GM12878 (cell line): ENCODE results near the gene ATXN2.

Experiments used
- DPF2 ChIP-seq: fragments of 450-650 bp; IDR thresholded peaks from 2 replicates; pipeline ENCODE4 v1.6.1; 2017; ENCODE audit warnings: mild to moderate bottlenecking
- MTA3 ChIP-seq: IDR thresholded peaks from 2 replicates; pipeline ENCODE4 v1.6.1; 2012; ENCODE audit warnings: low read length, inconsistent platforms, borderline replicate concordance
- MXI1 ChIP-seq: fragments of 150-350 bp; IDR thresholded peaks from 2 replicates; pipeline ENCODE4 v1.6.1; 2011; ENCODE audit warnings: low read depth, mild to moderate bottlenecking, inconsistent platforms, low read length, improper control_type of control experiment
- MYC ChIP-seq: IDR thresholded peaks from 2 replicates; pipeline ENCODE4 v1.6.1; 2011; ENCODE audit warnings: mild to moderate bottlenecking, low read length, moderate library complexity, inconsistent platforms; ENCODE audit not compliant: insufficient read depth, insufficient replicate concordance, insufficient read length, severe bottlenecking
- NBN ChIP-seq: fragments of 450-650 bp; IDR thresholded peaks from 2 replicates; pipeline ENCODE4 v1.6.1; 2016
- POLR2AphosphoS5 ChIP-seq: IDR thresholded peaks from 2 replicates; pipeline ENCODE4 v1.6.1; 2011; ENCODE audit warnings: mild to moderate bottlenecking, low read length, inconsistent platforms
- TARDBP ChIP-seq: IDR thresholded peaks from 2 replicates; pipeline ENCODE4 v1.6.1; 2016; ENCODE audit warnings: borderline replicate concordance
- USF2 ChIP-seq: IDR thresholded peaks from 2 replicates; pipeline ENCODE4 v1.6.1; 2011; ENCODE audit warnings: low read depth, low read length, improper control_type of control experiment, borderline replicate concordance
- ZNF384 ChIP-seq: IDR thresholded peaks from 2 replicates; pipeline ENCODE4 v1.6.1; 2012; ENCODE audit warnings: low read depth, mild to moderate bottlenecking, low read length, improper control_type of control experiment, borderline replicate concordance
- ZNF592 ChIP-seq: fragments of 450-650 bp; IDR thresholded peaks from 2 replicates; pipeline ENCODE4 v1.6.1; 2017; ENCODE audit warnings: mild to moderate bottlenecking, moderate library complexity
- TF ChIP-seq, protein P1 (sequence below), 3 experiments: IDR thresholded peaks in 2 of 3; conservative IDR thresholded peaks in 1 of 3; 2 replicates each; pipeline ENCODE4 v1.5.1; 2011; ENCODE audit warnings: low read depth in 3 of 3, low read length in 3 of 3, mild to moderate bottlenecking in 3 of 3, control low read depth in 2 of 3, moderate library complexity in 2 of 3, inconsistent platforms in 1 of 3, mixed read lengths in 1 of 3; ENCODE audit not compliant: control insufficient read depth in 2 of 3, insufficient read depth in 1 of 3; ENCODE audit errors: extremely low read depth in 1 of 3

DNA sequence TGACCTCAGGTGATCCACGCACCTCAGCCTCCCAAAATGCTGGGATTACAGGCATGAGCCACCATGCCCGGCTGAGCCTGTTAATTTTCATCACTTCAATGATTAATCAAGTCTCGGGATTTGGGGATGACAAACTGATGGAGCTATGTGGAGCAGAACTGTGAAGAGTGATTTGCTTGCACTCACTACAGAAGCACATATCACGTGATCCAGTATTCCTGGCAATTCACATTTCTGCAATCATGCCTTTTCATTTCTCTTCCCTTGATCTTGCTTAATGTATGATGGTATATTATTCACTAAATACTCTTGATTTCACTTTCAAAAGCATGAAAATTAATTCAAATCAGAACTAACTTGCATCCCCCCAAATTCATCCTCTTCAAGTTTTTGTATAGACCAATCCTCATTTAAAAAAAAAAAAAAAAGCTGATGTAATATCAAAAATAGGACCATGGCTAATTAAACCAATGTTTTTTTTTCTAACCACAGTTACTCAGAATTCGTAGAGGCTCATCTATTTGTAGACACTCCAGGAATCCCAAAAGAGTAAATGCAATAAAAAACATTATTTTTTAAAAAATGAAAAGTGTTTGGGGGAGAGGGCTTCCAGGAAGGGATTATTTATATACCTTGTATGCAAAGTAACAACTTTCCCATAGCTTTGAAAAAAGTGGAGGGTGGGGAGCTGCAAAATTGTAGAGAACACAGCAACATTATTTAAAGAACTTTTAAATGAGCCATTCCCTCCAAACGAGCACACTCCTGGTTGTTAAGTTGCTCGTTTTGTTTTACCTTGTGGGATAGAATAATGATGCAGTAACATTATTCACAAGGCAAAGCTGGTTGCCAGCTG is 7.0 kb upstream of the ATXN2 start:
- TF ChIP-seq MTA3 (no peak), USF2 (no peak), POLR2AphosphoS5 (no peak), ZNF384 (no peak), DPF2 (no peak), MXI1 (no peak), NBN (no peak), TARDBP (no peak), ZNF592 (no peak), MYC (no peak)
- TF ChIP-seq, protein P1, sequence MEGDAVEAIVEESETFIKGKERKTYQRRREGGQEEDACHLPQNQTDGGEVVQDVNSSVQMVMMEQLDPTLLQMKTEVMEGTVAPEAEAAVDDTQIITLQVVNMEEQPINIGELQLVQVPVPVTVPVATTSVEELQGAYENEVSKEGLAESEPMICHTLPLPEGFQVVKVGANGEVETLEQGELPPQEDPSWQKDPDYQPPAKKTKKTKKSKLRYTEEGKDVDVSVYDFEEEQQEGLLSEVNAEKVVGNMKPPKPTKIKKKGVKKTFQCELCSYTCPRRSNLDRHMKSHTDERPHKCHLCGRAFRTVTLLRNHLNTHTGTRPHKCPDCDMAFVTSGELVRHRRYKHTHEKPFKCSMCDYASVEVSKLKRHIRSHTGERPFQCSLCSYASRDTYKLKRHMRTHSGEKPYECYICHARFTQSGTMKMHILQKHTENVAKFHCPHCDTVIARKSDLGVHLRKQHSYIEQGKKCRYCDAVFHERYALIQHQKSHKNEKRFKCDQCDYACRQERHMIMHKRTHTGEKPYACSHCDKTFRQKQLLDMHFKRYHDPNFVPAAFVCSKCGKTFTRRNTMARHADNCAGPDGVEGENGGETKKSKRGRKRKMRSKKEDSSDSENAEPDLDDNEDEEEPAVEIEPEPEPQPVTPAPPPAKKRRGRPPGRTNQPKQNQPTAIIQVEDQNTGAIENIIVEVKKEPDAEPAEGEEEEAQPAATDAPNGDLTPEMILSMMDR (IDR thresholded peaks at IDR 0.05 in 2 of 3, conservative IDR thresholded peaks at IDR 0.05 in 1 of 3; ENCODE audit: control insufficient read depth in 2 of 3, extremely low read depth in 1 of 3, insufficient read depth in 1 of 3, low read depth in 3 of 3, low read length in 3 of 3): no peak
